Fibroblast of skin of right biceps (primary cell): ENCODE data around the gene ISCA1.

Source experiments
- DNase-seq: peaks from one replicate; pipeline ENCODE4 v3.0.0-alpha.2; 2013

Gene ISCA1

GRCh38 chr9:86282979-86283535, 719 bp upstream of the ISCA1 start:
- peak; percentile 75 for DNase-seq

- DNase-seq: no peak
Observed at GRCh38 chr9:86281593-86282076, 703 bp downstream of the ISCA1 start.

- DNase-seq: no peak
Observed at GRCh38 chr9:86280580-86280979, 1.8 kb downstream of the ISCA1 start.

GRCh38 chr9:86279839-86280238, 2.5 kb downstream of the ISCA1 start:
- DNase-seq: no peak

GRCh38 chr9:86277072-86277471, 5.3 kb downstream of the ISCA1 start:
- DNase-seq: no peak

GRCh38 chr9:86275962-86276361, 6.4 kb downstream of the ISCA1 start:
- no peak for DNase-seq

- no peak for DNase-seq
Observed at GRCh38 chr9:86274821-86275643, 7.3 kb downstream of the ISCA1 start.

- DNase-seq: no peak
Observed at GRCh38 chr9:86272221-86272620, 10.1 kb downstream of the ISCA1 start.

- DNase-seq: no peak
Observed at GRCh38 chr9:86263876-86264275, 18.5 kb downstream of the ISCA1 start.

- no peak for DNase-seq
Observed at GRCh38 chr9:86262492-86262891, 19.8 kb downstream of the ISCA1 start.

- no peak for DNase-seq
Observed at GRCh38 chr9:86259557-86259956, 22.8 kb downstream of the ISCA1 start, which contains the start of gene C9orf153. Gene C9orf153, minus strand, starts transcription at chr9:86259657. Its CDS starts 30,054 bp downstream, at chr9:86229603.

GRCh38 chr9:86257391-86257790, 24.9 kb downstream of the ISCA1 start:
- DNase-seq: no peak

- no peak for DNase-seq
Observed at GRCh38 chr9:86256653-86257052, 25.7 kb downstream of the ISCA1 start.

- no peak for DNase-seq
Observed at GRCh38 chr9:86253577-86253976, 28.8 kb downstream of the ISCA1 start.

- no peak for DNase-seq
Observed at GRCh38 chr9:86252870-86253269, 29.5 kb downstream of the ISCA1 start.

- no peak for DNase-seq
Observed at GRCh38 chr9:86250123-86250522, 32.2 kb downstream of the ISCA1 start.

GRCh38 chr9:86248746-86249145, 33.6 kb downstream of the ISCA1 start:
- DNase-seq: no peak

- DNase-seq: peak; percentile 5
Observed at GRCh38 chr9:86246752-86247161, 35.6 kb downstream of the ISCA1 start.

- no peak for DNase-seq
Observed at GRCh38 chr9:86242071-86242470, 40.3 kb downstream of the ISCA1 start.

- no peak for DNase-seq
Observed at GRCh38 chr9:86241216-86241615, 41.1 kb downstream of the ISCA1 start.

GRCh38 chr9:86238861-86239770, 43.2 kb downstream of the ISCA1 start:
- DNase-seq: no peak

- DNase-seq: no peak
Observed at GRCh38 chr9:86230858-86231257, 51.5 kb downstream of the ISCA1 start.

- DNase-seq: no peak
Observed at GRCh38 chr9:86222667-86223066, 59.7 kb downstream of the ISCA1 start.
